T-cell (primary cell): ENCODE data around the gene C17orf75. TPM values are rescaled to one million over a fixed set of nuclear protein-coding genes. Genes with fewer than 3 reads are reported as not detected.
A peak's percentile ranks its signal among the peaks of the same experiment; 100 is the strongest.
"Not testable (repeated sequence)": the region's sequence is repeated elsewhere in the genome, so short reads cannot be mapped to it uniquely, and the experiment has no call there.

Experiments used
- ATAC-seq, 4 experiments: fragments of 200-7000 bp in 3 of 4; fragments of 150-1000 bp in 1 of 4; cut with Tn5 transposase; replicated peaks in 1 of 4; 1 replicate in 3 of 4; 2 replicates in 1 of 4; pipeline ENCODE4 v1.10.0; 2021; ENCODE audit warnings: moderate library complexity in 3 of 4, mild to moderate bottlenecking in 2 of 4, moderate number of reproducible peaks in 1 of 4
- CTCF ChIA-PET, 2 donors: fragments of 300-600 bp; sonication (Branson Sonifier 250); formaldehyde crosslinking; loops; one replicate each; lab custom pipeline; 2022; ENCODE audit warnings: antibody characterized with exemption in 2 of 2; lab: Charles Lee
- POLR2A ChIA-PET, 2 donors: fragments of 300-600 bp; sonication (Branson Sonifier 250); formaldehyde crosslinking; loops; one replicate each; lab custom pipeline; 2022; ENCODE audit warnings: antibody characterized with exemption in 2 of 2; lab: Charles Lee
- DNase-seq, 35 experiments: peaks; one replicate each; pipeline versions ENCODE4 v3.0.0 to v3.0.0-alpha.2; 2013 to 2023
- H3K27ac ChIP-seq: one replicate; pipeline ENCODE4 v1.5.1; 2013; ENCODE audit warnings: low read length
- H3K27me3 ChIP-seq, 2 experiments: replicated peaks in 1 of 2; 1 replicate in 1 of 2; 2 replicates in 1 of 2; pipeline versions ENCODE4 v1.6.1 to v1.7.0; 2013; ENCODE audit warnings: low read length in 1 of 2, mixed read lengths in 1 of 2; ENCODE audit not compliant: control insufficient read depth in 2 of 2, insufficient read depth in 2 of 2; ENCODE audit errors: extremely low read depth in 1 of 2
- H3K36me3 ChIP-seq, 2 donors: 1 replicate in 1 of 2; 2 replicates in 1 of 2; pipeline versions ENCODE4 v1.6.1 to v1.7.0; 2013; ENCODE audit warnings: low read length in 1 of 2; ENCODE audit not compliant: control insufficient read depth in 2 of 2, insufficient read depth in 1 of 2; ENCODE audit errors: extremely low read depth in 1 of 2
- H3K4me1 ChIP-seq, 2 experiments: 1 replicate in 1 of 2; 2 replicates in 1 of 2; pipeline versions ENCODE4 v1.6.1 to v1.7.0; 2013; ENCODE audit warnings: low read length in 2 of 2, mixed read lengths in 1 of 2; ENCODE audit not compliant: insufficient read depth in 2 of 2, control insufficient read depth in 1 of 2; ENCODE audit errors: extremely low read depth in 1 of 2
- H3K4me3 ChIP-seq, 2 donors: 1 replicate in 1 of 2; 2 replicates in 1 of 2; pipeline versions ENCODE4 v1.5.1 to v1.7.0; 2013; ENCODE audit warnings: mild to moderate bottlenecking in 2 of 2, low read length in 1 of 2, moderate library complexity in 1 of 2; ENCODE audit not compliant: control insufficient read depth in 1 of 2; ENCODE audit errors: extremely low read depth in 1 of 2
- H3K9me3 ChIP-seq: 2 replicates; pipeline ENCODE4 v1.7.0; 2013
- H3K27ac Mint-ChIP-seq, 2 donors: one replicate each; pipeline ENCODE4 v1.8.0; 2020 to 2021; ENCODE audit warnings: mild to moderate bottlenecking in 2 of 2, mixed read lengths in 2 of 2
- H3K27me3 Mint-ChIP-seq, 2 donors: one replicate each; pipeline ENCODE4 v1.8.0; 2021 to 2022; ENCODE audit warnings: mixed read lengths in 2 of 2
- H3K36me3 Mint-ChIP-seq: one replicate; pipeline ENCODE4 v1.8.0; 2021; ENCODE audit warnings: mixed read lengths
- H3K4me1 Mint-ChIP-seq, 3 donors: one replicate each; pipeline ENCODE4 v1.8.0; 2020 to 2022; ENCODE audit warnings: mixed read lengths in 3 of 3, mild to moderate bottlenecking in 1 of 3
- H3K4me3 Mint-ChIP-seq, 3 donors: one replicate each; pipeline ENCODE4 v1.8.0; 2020 to 2022; ENCODE audit warnings: mild to moderate bottlenecking in 3 of 3, mixed read lengths in 3 of 3, moderate library complexity in 3 of 3
- H3K9me3 Mint-ChIP-seq, 3 donors: one replicate each; pipeline ENCODE4 v1.8.0; 2020 to 2022; ENCODE audit warnings: mixed read lengths in 3 of 3
- WGBS: methylation state at CpG from one replicate; pipeline ENCODE4 v1.1.5; 2013; ENCODE audit warnings: missing lambda C conversion rate; ENCODE audit not compliant: insufficient coverage; 5-methylcytosine and 5-hydroxymethylcytosine counted together
- total RNA-seq, 35 experiments: library from RNA in 6 of 35; stranded (reverse) in 6 of 35; fragments of 120-200 nt in 1 of 35; gene quantifications; one replicate each; pipeline versions ENCODE4 v1.2.1 to v1.2.4 and lab custom pipeline; 2013 to 2026

The C17orf75 gene, protein sequence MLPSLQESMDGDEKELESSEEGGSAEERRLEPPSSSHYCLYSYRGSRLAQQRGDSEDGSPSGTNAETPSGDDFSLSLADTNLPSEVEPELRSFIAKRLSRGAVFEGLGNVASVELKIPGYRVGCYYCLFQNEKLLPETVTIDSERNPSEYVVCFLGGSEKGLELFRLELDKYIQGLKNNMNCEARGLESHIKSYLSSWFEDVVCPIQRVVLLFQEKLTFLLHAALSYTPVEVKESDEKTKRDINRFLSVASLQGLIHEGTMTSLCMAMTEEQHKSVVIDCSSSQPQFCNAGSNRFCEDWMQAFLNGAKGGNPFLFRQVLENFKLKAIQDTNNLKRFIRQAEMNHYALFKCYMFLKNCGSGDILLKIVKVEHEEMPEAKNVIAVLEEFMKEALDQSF
- total RNA-seq, result 10 to 100 TPM; 12.2 to 22.0 (median 17.6) TPM
- total RNA-seq (2013), result 18.9 TPM
- total RNA-seq (lab: John Stamatoyannopoulos, UW), result 7.4 to 47.3 (median 15.7) reads per million in 29 experiments

DNA sequence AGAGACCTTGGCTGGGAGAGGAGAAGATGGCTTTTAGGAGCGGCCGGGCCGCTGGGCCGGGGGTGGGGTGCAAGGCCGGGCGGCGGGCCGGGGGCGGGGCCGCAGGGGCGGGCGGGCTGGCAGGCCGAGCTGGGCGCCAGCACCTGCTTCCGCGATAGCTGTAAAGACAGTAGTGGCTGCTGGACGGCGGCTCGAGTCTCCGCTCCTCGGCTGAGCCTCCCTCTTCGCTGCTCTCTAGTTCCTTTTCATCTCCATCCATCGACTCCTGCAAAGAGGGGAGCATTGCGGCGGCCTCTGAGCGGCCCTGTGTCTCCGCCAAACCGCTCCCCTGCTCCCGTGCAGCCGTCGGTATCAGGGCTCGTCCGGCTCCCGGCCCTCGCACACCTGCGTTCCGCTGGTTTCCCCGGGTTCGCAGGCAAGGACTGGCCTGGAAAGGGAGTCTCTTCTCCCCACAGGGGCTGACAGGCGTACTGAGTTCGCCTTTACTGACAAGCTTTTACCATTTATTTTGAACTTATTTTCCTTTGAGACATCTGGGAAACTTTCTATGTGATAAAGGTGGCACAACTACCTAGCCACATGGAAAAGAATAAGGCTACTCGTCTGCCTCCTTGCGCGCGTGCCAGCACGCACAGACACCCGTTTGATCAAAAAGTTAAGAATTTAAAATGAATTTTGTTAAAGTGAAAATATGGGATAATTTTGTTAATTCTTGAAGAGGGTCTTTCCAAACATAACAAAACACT, at the start of gene C17orf75:
Gene C17orf75, minus strand, starts transcription at position 317 of the 746 bp plus-strand sequence. Its CDS starts 34 bp downstream, at position 283.
- no peaks in the 10 kb centered on the region for H3K27me3 ChIP-seq
- ATAC-seq (peak; percentile 89 to 95 (median 92)), DNase-seq (peak; percentile 37 to 84 (median 70))
- no peaks in the 10 kb centered on the region for H3K27me3 Mint-ChIP-seq
- ChIA-PET CTCF (interaction anchor here in 1 of 2 donors (1.0 kb wide), 1 partner anchor 119 kb away, joined by 3 read pairs; no protein-coding TSS in a partner anchor), POLR2A (interaction anchor here in 1 of 2 donors (0.5 kb wide), 1 partner anchor 64 kb away, joined by 9 read pairs; no protein-coding TSS in a partner anchor)
- peak within 1 kb of the TSS; percentile 84 for H3K27ac ChIP-seq
- H3K4me3 Mint-ChIP-seq, result peak within 1 kb of the TSS; percentile 88 to 95 (median 88)
- no peaks in the 10 kb centered on the region for H3K9me3 ChIP-seq
- no peaks in the 10 kb centered on the region for H3K9me3 Mint-ChIP-seq
- peaks cover 0 to 16% of the 10 kb centered on the region in 2 donors for H3K36me3 ChIP-seq
- WGBS, result under 1% methylated on average over 32 of the region's 47 CpGs
- peak within 1 kb of the TSS; percentile 93 to 96 for H3K27ac Mint-ChIP-seq
- peaks cover 21 to 26% (median 25%) of the 10 kb centered on the region in 3 donors for H3K4me1 Mint-ChIP-seq
- H3K36me3 Mint-ChIP-seq, result peaks cover 5% of the 10 kb centered on the region
- peak within 1 kb of the TSS; percentile 74 to 75 for H3K4me3 ChIP-seq
- peaks cover 4 to 19% of the 10 kb centered on the region in 2 experiments for H3K4me1 ChIP-seq

DNA sequence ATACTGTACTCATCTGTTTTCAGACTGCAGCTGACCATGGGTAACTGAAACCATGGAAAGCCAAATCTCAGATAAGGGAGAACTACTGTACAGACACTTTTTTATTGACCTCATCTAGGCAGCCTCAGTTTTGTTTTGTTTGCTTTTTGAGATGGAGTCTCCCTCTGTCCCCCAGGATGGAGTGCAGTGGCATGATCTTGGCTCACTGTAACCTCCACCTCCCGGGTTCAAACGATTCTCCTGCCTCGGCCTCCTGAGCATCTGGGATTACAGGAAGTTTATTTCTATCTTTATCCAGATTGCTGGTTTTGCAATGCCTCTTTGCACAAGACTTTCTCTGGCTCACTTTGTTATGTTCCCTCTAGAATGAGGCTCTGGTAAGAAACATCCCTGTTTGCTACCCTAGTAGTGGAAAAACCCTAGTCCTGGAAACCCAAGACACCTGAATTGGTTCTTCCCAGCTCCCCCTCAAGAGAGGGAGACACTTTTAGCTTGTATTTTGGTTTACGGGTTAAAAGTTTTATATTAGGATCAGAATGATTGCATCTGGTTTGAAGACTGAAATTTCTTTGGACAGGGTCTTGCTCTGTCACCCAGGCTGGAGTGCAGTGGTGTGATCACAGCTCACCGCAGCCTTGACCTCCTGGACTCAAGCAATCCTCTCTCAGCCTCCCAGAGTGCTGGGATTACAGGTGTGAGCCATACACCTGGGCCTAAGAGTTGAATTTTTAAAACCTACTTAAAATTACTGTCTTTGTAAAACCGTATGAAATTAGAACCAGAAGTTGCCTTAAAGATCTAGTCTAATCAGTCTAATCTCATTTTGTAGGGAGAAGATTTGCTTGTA, 46.9 kb upstream of the C17orf75 start:
- CTCF ChIA-PET, result interaction anchor here in 1 of 2 donors (0.5 kb wide), 1 partner anchor 1348 kb away, joined by 3 read pairs; no protein-coding TSS in a partner anchor
- Histone ChIP-seq H3K27me3 (no peaks in the 10 kb centered on the region), H3K4me1 (no peaks in the 10 kb centered on the region), H3K4me3 (no peak overlapping the region), H3K9me3 (no peaks in the 10 kb centered on the region), H3K36me3 (peaks cover 0 to 5% of the 10 kb centered on the region in 2 donors), H3K27ac (no peak overlapping the region)
- Mint-ChIP-seq H3K27ac (no peak overlapping the region), H3K4me3 (no peak overlapping the region), H3K36me3 (peaks cover 11% of the 10 kb centered on the region), H3K4me1 (peaks cover 0 to 1% (median 0%) of the 10 kb centered on the region in 3 donors), H3K9me3 (no peaks in the 10 kb centered on the region), H3K27me3 (no peaks in the 10 kb centered on the region)
- POLR2A ChIA-PET, result interaction anchor here in 1 of 2 donors (0.6 kb wide), 1 partner anchor 12 kb away, joined by 4 read pairs; no protein-coding TSS in a partner anchor
- ATAC-seq (no peak), DNase-seq (no peak)
- WGBS, result 100% methylated on average over 1 of the region's 6 CpGs

DNA sequence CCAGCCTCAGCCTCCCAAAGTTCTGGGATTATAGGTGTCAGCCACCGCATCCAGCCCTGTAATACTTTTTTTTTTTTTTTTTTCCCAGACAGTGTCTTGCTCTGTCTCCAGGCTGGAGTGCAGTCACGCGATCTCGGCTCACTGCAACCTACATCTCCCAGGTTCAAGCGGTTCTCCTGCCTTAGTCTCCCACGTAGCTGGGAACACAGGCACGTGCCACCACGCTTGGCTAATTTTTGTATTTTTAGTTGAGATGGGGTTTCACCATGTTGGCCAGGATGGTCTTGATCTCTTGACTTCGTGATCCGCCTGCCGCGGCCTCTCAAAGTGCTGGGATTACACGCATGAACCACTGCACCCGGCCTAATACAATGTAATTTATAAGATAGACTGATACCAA, 46.2 kb upstream of the C17orf75 start:
- H3K36me3 Mint-ChIP-seq, DNase-seq, H3K4me1 ChIP-seq, ATAC-seq, H3K4me3 Mint-ChIP-seq, H3K4me3 ChIP-seq, H3K36me3 ChIP-seq, H3K27ac ChIP-seq, H3K27me3 ChIP-seq, H3K9me3 Mint-ChIP-seq, H3K9me3 ChIP-seq, H3K27ac Mint-ChIP-seq, H3K4me1 Mint-ChIP-seq, H3K27me3 Mint-ChIP-seq: not testable (repeated sequence)
- ChIA-PET CTCF (interaction anchor here in 1 of 2 donors (0.5 kb wide), 1 partner anchor 1349 kb away, joined by 3 read pairs; no protein-coding TSS in a partner anchor), POLR2A (interaction anchor here in 1 of 2 donors (0.6 kb wide), 1 partner anchor 12 kb away, joined by 4 read pairs; no protein-coding TSS in a partner anchor)
- WGBS, result 87% methylated on average over 3 of the region's 14 CpGs

DNA sequence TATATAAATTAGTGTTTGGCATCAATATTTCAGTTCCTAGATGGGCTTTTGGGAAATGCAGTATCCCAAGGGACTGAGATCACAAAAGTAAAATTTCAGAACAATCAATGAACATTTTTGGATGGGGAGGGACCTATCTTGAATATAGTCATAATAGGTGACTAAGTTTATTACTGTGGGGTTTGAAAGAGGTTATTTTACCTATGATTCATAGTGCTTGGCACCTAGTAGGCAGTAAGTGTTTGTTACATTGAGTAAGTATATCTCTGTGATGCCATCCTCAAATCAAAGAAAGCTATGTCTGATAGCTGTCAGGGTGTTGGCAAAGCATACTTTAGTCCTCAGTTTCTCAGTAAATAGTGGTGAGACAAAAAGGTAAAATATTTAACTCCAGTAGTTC, 44.9 kb upstream of the C17orf75 start:
- peaks cover 0 to 15% (median 5%) of the 10 kb centered on the region in 3 donors for H3K4me1 Mint-ChIP-seq
- H3K27me3 ChIP-seq, result no peaks in the 10 kb centered on the region
- peaks cover 0 to 3% (median 0%) of the 10 kb centered on the region in 3 donors for H3K9me3 Mint-ChIP-seq
- H3K4me3 ChIP-seq, result no peak overlapping the region
- no peak overlapping the region for H3K4me3 Mint-ChIP-seq
- no peak for DNase-seq
- ChIA-PET CTCF (no interaction called here), POLR2A (no interaction called here)
- H3K27me3 Mint-ChIP-seq, result no peaks in the 10 kb centered on the region
- H3K4me1 ChIP-seq, result no peaks in the 10 kb centered on the region
- no peak for ATAC-seq
- H3K36me3 Mint-ChIP-seq, result peaks cover 19% of the 10 kb centered on the region
- peaks cover 3 to 6% of the 10 kb centered on the region in 2 donors for H3K36me3 ChIP-seq
- H3K27ac Mint-ChIP-seq, result no peak overlapping the region
- H3K27ac ChIP-seq, result no peak overlapping the region
- H3K9me3 ChIP-seq, result no peaks in the 10 kb centered on the region

DNA sequence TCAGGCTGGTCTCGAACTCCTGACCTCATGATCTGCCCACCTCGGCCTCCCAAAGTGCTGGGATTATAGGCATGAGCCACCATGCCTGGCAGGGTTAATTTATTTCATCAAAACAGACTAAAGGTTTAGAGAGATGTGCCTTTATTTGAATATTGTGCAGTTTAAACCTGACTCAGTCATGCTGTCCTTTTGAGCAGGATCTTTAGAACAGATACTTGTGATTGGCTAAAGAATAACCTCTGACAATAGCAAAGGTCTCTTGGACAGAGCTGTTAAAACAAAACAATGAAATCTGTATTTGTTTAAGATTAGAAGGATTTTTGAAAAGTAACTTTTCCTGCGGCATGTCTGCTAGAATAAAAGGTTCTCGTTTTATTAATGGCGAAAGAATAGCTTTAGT, 44.0 kb upstream of the C17orf75 start:
- Histone ChIP-seq H3K4me3 (no peak overlapping the region), H3K9me3 (no peaks in the 10 kb centered on the region), H3K36me3 (peaks cover 3 to 10% of the 10 kb centered on the region in 2 donors), H3K27ac (no peak overlapping the region), H3K4me1 (no peaks in the 10 kb centered on the region), H3K27me3 (no peaks in the 10 kb centered on the region)
- no peak for DNase-seq
- POLR2A ChIA-PET, result no interaction called here
- peak overlapping the region in 1 of 2 donors; percentile 10 for H3K27ac Mint-ChIP-seq
- peaks cover 0 to 3% (median 0%) of the 10 kb centered on the region in 3 donors for H3K9me3 Mint-ChIP-seq
- peaks cover 22% of the 10 kb centered on the region for H3K36me3 Mint-ChIP-seq
- peaks cover 2 to 15% (median 5%) of the 10 kb centered on the region in 3 donors for H3K4me1 Mint-ChIP-seq
- H3K27me3 Mint-ChIP-seq, result no peaks in the 10 kb centered on the region
- 100% methylated on average over 3 of the region's 5 CpGs for WGBS
- CTCF ChIA-PET, result no interaction called here
- ATAC-seq, result no peak
- H3K4me3 Mint-ChIP-seq, result no peak overlapping the region
